HG02981 (cell line): ENCODE results near the gene ANXA2R.
"Not testable (repeated sequence)": the region's sequence is repeated elsewhere in the genome, so short reads cannot be mapped to it uniquely, and the experiment has no call there.

Experiments used
- ATAC-seq: cut with Tn5 transposase; IDR thresholded peaks from one replicate; pipeline ENCODE4 v1.9.1; 2021; ENCODE audit warnings: mild to moderate bottlenecking, moderate library complexity; ENCODE audit not compliant: unreplicated experiment

ANXA2R gene

DNA sequence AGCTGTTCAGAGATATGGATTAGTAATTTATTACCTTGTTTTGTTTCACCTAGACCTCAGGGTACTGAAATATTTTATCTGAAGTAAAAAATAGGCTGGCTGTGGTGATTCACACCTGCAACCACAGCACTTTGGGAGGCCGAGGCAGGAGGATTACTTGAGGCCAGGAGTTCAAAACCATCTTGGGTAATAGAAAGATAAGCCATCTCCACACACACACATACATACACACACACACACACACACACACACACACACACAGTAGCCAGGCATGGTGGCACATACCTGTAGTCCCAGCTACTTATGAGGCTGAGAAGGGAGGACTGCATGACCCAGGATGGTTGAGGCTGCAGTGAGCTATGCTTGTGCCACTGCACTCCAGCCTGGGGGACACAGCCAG, 3.7 kb downstream of the ANXA2R start:
- no peak for ATAC-seq

DNA sequence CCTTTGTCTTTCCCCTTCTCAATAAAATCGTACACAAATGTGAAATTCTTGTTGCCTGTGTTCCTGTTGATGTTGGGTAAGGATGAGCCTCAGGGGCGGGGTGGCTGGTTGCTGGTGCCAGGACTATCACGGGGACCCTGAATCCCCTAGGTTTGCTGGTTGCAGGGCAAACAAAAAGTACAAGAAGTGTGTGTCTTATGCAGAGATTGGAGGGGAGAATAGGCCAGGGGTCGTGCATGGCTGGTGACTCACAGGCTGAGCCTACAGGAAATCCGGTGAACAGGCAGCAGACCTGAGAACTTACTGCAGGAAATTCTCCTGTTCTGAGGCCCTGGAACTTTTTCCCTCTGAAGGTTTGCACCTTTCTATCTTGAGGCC, 5.5 kb downstream of the ANXA2R start:
- ATAC-seq: no peak

DNA sequence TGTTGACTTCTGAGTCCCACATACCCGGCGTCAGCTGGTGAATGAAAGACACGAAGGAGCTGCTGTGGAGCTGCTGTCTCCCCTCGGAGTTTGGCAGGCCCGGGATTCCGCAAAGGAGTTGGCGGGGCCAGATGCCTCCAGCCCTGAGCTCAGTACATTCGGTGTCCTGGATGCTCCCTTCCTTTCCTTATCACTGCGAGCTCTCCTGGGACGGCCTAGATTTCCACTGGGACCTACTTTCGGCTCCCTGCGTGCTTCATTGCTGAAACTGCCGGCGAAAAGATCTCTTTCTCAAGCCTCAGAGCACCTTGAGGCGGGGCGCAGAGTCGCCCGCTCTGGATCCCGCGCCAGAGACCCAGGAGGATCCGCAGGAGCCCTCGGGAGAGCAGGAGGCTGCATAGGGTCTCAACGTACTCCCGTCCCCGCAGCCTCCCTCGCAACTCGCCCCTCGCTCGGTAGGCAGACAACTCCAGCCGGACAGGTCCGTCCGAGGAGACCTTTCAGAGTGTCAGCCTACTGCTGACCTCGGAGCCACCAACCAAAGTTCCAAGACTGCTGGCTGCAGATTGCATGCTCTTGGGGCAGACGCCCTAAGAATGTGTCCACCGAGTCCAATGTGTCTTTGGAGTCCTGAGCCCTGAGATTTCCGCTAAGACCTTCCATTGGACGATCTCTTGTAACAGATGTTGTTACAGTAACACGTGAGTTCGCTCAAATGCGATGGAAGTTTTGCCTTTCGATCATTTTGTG, 6.1 kb downstream of the ANXA2R start:
- ATAC-seq: no peak

DNA sequence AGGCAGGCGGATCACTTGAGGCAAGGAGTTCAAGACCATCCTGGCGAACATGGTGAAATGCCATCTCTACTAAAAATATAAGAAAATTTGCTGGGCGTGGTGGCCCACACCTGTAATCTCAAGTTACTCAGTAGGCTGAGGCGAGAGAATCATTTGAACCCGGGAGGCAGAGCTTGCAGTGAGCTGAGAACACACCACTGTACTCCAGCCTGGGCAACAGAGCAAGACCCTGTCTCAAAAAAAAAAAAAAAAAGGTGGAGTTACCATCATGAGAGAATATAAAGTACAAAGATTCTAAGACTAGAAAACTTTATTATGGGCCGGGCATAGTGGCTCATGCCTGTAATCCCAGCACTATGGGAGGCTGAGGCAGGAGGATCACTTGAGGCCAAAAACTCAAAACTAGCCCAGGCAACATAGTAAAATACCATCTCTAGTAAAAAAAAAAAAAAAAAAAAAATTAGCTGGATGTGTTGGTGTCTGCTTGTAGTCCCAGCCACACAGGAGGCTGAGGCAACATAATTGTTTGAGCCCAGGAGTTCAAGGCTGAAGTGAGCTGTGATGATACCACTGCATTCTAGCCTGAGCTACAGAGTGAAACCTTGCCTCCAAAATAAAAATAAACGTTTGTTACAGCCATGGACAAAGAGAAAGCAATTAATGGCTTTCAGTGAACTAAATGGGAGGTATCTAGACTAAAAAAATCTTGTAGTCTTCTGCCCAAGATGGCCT, 12.9 kb downstream of the ANXA2R start:
- no peak for ATAC-seq

DNA sequence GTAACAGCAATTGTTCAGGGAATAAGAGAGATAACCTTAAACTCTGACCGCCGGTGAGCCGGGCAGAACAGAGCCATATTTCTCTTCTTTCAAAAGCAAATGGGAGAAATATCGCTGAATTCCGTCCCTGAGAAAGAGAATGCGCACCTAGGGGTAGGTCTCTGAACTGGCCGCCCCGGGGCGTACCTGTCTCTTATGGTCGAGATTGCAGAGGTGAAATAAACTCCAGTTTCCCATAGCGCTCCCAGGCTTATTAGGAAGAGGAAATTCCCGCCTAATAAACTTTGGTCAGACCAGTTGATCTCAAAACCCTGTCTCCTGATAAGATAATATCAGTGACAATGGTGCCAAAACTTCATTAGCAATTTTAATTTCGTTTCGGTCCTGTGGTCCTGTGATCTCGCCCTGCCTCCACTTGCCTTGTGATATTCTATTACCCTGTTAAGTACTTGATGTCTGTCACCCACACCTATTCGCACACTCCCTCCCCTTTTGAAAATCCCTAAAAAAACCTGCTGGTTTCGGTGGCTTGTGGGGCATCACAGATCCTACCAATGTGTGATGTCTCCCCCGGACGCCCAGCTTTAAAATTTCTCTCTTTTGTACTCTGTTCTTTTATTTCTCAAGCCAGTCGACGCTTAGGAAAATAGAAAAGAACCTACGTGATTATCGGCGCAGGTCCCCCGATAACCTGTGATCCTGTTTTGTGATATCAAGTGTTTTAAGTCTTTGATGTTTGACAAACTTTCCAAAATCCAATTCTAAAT, 14.8 kb downstream of the ANXA2R start:
- not testable (repeated sequence) for ATAC-seq

DNA sequence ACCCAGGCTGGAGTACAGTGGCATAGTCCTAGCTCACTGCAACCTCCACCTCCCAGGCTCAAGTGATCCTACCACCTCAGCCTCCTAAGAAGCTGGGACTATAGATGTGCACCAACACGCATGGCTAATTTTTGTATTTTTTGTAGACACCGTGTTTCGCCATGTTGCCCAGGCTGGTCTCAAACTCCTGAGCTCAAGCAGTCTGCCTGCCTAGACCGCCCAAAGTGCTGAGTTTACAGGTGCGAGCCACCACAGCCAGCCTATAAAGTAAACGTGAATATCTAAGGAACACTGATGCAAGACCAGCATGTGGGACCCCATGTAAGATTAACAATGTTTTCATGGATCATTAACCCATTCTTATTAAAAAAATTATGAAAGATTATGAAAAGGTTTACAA, 15.9 kb downstream of the ANXA2R start:
- no peak for ATAC-seq

DNA sequence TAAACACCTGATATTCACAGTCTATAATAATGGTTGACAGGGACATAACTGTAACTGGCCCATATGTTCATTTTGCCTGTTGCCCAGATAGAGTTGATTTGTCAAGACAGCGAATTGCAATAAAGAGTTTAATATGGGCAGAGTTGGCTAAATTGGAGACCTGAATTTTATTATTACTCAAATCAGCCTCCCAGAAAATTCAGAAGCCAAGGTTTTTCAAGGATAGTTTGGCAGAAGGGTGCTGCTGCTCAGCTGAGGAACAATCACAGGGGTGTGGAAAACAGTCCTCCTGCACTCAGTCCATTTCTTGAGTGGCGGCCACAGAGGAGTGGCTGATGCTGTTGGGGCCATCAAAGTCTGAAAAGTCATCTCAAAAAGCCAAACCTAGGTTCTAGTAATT, 19.0 kb downstream of the ANXA2R start:
- no peak for ATAC-seq

DNA sequence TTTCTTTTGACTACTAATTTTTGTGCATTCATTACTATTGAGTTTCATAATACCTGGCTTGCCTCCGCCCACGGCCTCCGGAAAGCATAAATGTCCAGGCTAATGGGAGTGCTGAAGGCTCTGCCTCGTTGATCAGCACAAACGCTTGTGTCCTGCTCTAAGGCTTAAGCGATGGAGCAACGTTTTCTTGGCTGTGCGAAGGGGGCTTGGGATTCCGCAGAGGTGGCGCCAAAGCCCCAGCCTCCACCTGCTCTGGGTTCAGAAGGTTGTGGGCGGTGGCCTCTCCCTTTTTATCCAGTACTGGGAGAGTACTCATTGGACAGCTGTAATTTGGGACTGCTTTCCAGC, 19.7 kb downstream of the ANXA2R start:
- ATAC-seq: peak; percentile 5

DNA sequence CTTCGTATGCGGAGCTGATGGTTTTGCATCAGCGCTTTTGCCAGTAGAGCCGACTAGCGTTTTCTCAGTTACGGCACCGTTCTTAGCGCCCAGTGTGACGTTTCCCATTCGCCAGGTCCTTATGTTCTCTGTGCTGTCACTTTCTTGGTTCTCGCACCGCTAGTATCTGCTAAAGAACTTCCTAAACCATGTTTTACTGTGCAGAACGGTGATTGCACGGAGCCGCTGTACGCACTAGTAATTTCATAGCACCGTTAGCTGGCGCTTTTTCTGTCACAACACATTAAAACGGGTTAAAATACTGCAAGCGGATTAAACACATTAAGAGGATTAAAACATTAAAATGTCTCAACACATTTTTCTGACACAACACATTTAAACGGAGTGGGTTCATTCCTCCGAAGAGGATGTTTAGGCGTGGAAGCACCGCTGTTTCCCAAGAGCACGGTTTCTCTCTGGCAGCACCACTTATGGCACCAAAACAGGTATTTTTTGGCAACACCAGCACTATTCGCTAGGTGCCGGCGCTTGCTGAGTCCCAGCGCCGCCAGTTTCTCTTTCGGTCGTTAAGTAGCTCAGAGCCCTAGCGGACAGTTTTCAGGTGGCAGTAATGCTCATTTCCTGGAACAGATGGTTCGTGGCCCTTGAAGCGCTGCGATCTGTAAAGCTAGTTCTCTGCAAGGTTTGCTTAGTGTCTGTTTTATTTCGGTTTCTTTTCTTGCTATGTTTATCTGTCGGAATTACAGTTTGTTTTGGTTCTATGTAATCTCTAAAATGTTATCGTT, 20.3 kb downstream of the ANXA2R start:
- peak; percentile 76 for ATAC-seq

DNA sequence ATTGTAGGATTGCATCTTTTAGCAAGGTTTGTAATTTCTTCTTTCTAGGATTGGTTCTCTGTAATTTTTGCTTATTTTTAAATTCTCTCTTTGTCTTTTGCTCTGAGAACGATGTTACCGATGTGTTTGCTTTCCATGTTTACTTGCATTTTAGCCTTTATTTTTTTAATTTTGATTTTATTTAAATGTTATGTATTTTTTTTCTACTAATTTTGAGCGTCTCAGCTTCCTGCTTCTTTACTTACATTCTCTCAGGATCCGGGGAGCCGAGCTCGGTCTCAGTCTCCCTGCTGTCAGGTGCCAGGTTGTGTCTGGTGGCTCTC, 20.9 kb downstream of the ANXA2R start:
- ATAC-seq: no peak

DNA sequence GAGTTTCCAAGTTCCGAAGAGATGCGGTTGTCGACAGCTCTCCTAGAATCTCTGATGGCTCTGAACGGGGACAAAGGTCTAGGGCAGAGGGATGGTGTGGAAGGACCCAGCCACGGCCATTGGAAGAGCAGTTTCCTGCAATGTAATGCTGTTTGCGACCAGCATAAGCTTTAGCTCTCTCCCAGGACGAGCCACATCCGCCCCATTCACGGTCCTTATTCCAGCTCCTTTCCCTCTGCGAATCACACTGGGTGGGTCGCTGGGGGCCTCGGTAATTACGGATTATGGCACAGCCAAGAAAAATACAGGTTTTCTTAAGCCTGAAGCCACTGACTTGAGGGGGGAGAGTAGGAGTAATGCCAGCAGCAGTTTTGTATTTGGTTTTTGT, 22.7 kb downstream of the ANXA2R start:
- peak; percentile 20 for ATAC-seq

DNA sequence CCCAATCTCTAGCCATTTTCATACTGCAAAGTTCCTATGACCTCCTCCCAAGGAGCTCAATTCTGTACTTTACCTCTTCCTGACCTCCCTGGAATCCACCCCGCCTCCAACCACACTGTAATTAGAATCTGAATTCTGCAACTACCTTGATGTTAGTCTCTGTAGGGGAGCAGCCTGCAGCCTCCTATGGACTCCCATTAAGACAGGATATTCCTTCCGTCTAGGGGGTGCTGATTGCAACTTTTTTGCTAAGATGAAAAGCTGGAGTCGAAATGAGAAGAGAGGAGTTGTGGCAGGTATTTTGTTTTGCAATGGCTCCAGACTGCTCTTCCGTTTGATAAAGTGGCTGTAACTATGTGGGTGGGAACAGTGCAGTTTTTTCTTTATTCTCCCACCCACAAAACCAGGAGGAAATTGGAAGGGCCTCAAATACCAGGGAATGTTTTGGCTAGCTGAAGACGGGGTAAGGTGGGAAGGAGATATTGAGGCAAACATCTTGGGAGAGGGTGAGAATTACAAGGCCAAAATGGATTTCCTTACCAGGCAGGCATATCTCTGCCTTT, 23.8 kb downstream of the ANXA2R start:
- ATAC-seq: no peak

DNA sequence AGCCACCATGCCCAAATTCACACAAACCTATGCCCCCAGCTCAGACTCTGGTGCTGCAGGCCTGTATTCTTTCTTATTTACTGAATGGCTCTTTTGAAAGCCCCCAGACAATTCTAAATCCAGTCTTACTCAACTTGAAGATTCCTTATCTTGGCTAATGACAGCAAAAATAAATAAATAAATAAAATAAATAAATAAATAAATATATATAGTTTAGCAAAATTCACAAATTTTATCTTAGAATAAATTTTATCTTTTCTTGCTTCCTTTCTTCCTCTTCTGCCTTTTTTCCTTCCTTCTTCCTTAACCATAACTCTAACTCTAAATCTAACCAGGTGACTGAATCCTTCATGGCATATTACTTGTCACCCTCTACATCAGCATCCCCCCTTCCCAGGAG, 25.6 kb downstream of the ANXA2R start:
- no peak for ATAC-seq

DNA sequence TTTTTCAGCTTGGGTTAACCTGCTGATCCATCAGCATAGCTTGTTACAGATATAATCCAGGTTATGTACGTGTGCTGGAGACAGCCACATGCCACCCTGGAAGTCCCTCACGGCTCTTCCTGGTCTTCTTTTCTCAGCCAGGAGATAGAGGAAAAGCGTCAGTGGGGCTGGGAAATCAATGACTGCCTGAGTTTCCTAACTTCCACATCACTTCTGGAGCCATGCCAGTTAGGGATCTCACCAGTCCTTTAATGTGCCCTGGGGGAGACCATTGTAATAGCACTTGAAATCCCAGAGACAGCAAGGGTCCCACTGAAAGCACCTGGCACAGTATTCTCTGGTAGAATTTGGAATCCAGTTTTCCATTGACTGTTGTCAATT, 29.2 kb downstream of the ANXA2R start:
- ATAC-seq: no peak

DNA sequence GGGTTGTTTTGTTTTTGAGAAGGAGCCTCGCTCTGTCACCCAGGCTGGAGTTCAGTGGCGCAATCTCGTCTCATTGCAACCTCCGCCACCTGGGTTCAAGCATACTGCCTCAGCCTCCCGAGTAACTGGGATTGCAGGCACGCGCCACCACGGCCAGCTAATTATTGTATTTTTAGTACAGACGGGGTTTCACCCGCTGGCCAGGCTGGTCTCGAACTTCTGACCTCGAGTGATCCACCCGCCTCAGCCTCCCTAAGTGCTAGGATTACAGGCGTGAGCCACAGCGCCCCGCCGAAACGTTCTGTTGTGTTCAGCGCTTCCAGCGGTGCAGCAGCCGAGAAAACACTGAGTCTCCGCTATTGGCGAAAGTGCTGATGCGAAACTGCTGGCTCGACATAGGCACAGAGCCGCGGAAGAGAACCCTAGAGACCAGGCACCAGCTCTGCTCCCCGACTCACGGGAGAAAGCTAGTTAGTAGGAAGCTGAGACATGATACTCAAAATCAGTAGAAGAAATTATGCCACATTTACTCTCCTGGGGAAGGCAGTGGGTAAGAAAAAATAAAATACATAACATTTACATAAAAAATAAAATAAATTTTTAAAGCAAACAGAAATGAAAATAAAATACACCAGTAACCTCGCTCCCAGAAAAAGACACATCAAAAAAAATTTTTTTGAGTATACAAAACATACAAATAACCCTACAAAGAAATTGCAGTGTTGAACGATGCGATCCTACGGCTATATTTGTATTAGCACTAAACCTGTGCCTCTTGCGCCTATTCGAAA, 31.6 kb downstream of the ANXA2R start:
- ATAC-seq: peak; percentile 35

DNA sequence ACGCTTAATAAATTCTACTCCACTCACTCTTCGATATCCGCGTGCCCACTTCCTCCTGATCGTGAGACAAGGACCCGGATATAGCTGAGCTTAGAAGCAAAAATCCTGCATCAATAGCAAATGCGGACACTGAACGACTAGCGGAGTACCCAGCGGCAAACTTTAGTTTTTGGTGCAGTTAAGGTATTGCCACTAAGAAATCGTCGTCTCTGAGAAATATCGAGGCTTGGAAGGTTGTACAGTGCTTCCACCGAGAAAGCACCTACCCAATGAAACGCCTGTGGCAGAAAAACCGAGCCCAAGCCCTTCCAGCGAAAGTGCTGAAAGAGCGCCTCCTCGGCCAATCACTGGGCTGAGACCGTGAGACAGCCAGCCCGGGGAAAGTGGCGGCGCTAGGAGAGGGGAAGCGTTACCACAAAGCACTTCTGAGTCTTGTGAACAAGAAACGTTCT, 32.2 kb downstream of the ANXA2R start:
- ATAC-seq: peak; percentile 44

DNA sequence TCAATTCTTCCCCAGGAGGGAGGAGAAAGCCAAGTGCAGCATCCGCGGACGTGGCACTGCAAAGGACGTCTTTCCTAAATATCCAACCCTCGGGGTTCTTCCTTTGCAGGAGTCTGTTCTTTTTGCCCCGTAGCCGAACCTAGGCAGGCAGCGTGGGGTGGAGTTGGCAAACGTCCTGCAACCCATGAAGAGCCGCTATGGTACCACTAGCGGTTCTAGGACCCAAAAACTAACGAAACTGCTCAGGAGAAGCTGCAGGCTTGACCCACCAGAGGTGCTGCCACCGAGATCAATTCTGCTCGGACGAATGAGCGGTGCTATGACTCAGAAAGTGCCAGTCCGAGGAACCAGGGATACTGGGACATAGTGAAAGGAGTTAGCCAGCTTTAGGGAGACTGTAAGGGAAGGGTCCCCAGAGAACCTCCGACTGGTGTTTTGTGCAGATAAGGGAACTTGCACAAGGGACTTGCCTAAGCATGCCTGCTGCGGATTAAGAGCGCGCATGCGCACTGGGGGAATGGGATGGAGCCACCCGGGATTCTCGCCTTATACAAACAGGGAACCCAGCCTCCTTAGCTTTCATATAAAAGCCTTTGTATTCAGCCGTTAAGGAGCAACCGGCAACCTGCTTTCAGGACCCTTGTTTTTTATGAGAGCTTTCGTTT, 32.7 kb downstream of the ANXA2R start:
- ATAC-seq: peak; percentile 19

DNA sequence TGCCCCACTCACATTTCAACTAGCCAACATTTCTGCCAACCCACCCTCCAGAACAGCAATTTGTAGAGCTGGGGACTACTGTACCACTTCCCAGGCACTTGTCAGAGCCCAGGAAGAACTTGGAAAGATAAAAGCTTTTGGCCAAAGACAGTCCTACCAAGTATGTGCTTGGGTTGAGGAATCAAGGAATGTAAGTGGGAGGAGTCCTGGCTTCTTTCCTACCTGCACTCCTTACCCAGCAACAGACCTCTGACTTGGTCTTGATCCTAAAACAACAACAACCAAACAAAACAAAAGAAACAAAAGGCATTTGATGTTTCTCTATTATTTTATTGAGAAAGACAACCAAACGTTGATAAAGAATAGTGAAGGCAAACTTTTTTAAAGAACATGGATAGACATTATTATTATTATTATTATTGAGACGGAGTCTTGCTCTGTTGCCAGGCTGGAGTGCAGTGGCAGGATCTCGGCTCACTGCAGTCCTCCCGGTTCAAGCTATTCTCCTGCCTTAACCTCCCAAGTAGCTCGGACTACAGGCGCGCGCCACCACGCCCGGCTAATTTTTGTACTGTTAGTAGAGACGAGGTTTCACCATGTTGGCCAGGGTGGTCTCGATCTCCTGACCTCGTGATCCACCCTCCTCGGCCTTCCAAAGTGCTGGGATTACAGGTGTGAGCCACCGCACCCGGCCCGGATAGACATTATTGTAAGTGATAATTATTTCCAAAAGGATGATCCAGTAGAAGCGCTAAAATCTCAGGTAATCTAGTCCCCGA, 33.5 kb downstream of the ANXA2R start:
- ATAC-seq: no peak

DNA sequence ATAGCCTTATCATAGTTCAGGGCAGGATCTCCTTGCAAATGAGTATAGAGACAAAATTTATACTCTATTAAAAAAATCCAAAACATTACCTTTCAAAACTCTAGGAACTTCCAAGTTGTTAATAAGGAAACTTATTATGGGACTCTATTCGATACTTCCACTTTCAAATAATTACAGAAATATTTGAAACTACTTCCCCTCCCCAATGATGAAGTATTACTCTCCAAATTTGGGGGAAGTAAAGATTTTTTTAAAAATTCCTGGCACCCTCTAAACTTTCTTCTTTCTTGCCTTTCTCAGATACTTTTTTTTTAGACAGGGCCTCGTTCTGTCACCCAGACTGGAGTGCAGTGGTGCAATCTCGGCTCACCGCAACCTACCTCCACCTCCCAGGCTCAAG, 35.1 kb downstream of the ANXA2R start:
- ATAC-seq: no peak
